ENCODE data around the gene DCUN1D1. TPM values are rescaled to one million over a fixed set of nuclear protein-coding genes. Genes with fewer than 3 reads are reported as not detected.

The DCUN1D1 gene
- total and polyA plus RNA-seq, 10 of the 15 experiments (the other 5 are each of a cell fraction or from before 2014, with no cell fraction given) = 19.8 to 47.4 (median 30.8) TPM

- ChIA-PET SMC1A (ENCODE audit: uncharacterized antibody, unreplicated experiment) (interaction anchor here (1.2 kb wide), 1 partner anchor 141 kb away, joined by 3 read pairs; no protein-coding TSS in a partner anchor), RAD21 (ENCODE audit: unreplicated experiment) (no interaction called here), POLR2A (no interaction called here), CTCF (interaction anchor here (0.6 kb wide), 1 partner anchor 22 kb away, joined by 3 read pairs; no protein-coding TSS in a partner anchor)
- Histone ChIP-seq H3K27me3 (replicated peaks in 1 of 2; ENCODE audit: control insufficient read depth in 2 of 2, insufficient read depth in 2 of 2, low read length in 1 of 2) (no peaks in the 10 kb centered on the region), H2AFZ (ENCODE audit: control insufficient read depth, low read depth, low read length) (no peak overlapping the region), H3K4me1 (ENCODE audit: control insufficient read depth, insufficient read depth, low read length) (no peaks in the 10 kb centered on the region; the same call in 1 of the 2 replicates), H3K27ac (ENCODE audit: control insufficient read depth, insufficient read depth) (no peak overlapping the region), H3K4me3 (no peak overlapping the region), H3K36me3 (ENCODE audit: control insufficient read depth in 2 of 2, insufficient read depth in 2 of 2, low read length in 1 of 2) (peaks cover 4 to 5% of the 10 kb centered on the region in 2 experiments; a peak in 3 of 4 replicates), H3K9ac (ENCODE audit: control insufficient read depth, insufficient read depth, low read length) (no peak overlapping the region), H3K9me3 (replicated peaks; ENCODE audit: control insufficient read depth, insufficient read depth, low read length) (no peaks in the 10 kb centered on the region), H3K79me2 (ENCODE audit: control insufficient read depth, insufficient read depth, low read length) (no peaks in the 10 kb centered on the region), H3K4me2 (ENCODE audit: control insufficient read depth, insufficient read depth) (no peak overlapping the region), H4K20me1 (ENCODE audit: control insufficient read depth, insufficient read depth) (no peaks in the 10 kb centered on the region)
- intact Hi-C loops (cut with micrococcal nuclease; ENCODE audit: unreplicated experiment) (no loop called here), in situ Hi-C loops (cut with MboI) (no loop called here)
- TF ChIP-seq IRF4 (IDR thresholded peaks at IDR 0.05; ENCODE audit: low read depth, low read length) = no peak
- TF ChIP-seq EGR1 (IDR thresholded peaks at IDR 0.05; ENCODE audit: borderline replicate concordance in 1 of 2, low read depth in 2 of 2, low read length in 2 of 2) = no peak
- no peak for TF ChIP-seq FOXK2 (IDR thresholded peaks at IDR 0.05)
- no peak for TF ChIP-seq LARP7 (IDR thresholded peaks at IDR 0.05)
- no peak for TF ChIP-seq TCF12 (IDR thresholded peaks at IDR 0.05; ENCODE audit: low read depth, low read length)
- no peak for TF ChIP-seq MTA2 (IDR thresholded peaks at IDR 0.05; ENCODE audit: low read depth)
- TF ChIP-seq HCFC1 (IDR thresholded peaks at IDR 0.05; ENCODE audit: low read length) = no peak
- no peak for TF ChIP-seq CHD4 (IDR thresholded peaks at IDR 0.05)
- TF ChIP-seq ETV6 (conservative IDR thresholded peaks at IDR 0.05 in 1 of 2, IDR thresholded peaks at IDR 0.05 in 1 of 2; ENCODE audit: borderline replicate concordance in 1 of 2, low read depth in 1 of 2) = no peak
- TF ChIP-seq PAX5 (IDR thresholded peaks at IDR 0.05; ENCODE audit: borderline replicate concordance, low read depth, low read length) = no peak
- TF ChIP-seq NRF1 (conservative IDR thresholded peaks at IDR 0.05; ENCODE audit: low read depth, low read length) = no peak
- no peak for TF ChIP-seq SMC3 (IDR thresholded peaks at IDR 0.05; ENCODE audit: borderline replicate concordance, low read length)
- TF ChIP-seq, protein P1, sequence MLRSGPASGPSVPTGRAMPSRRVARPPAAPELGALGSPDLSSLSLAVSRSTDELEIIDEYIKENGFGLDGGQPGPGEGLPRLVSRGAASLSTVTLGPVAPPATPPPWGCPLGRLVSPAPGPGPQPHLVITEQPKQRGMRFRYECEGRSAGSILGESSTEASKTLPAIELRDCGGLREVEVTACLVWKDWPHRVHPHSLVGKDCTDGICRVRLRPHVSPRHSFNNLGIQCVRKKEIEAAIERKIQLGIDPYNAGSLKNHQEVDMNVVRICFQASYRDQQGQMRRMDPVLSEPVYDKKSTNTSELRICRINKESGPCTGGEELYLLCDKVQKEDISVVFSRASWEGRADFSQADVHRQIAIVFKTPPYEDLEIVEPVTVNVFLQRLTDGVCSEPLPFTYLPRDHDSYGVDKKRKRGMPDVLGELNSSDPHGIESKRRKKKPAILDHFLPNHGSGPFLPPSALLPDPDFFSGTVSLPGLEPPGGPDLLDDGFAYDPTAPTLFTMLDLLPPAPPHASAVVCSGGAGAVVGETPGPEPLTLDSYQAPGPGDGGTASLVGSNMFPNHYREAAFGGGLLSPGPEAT (IDR thresholded peaks at IDR 0.05; ENCODE audit: low read depth) = no peak
- TF ChIP-seq, protein P2, sequence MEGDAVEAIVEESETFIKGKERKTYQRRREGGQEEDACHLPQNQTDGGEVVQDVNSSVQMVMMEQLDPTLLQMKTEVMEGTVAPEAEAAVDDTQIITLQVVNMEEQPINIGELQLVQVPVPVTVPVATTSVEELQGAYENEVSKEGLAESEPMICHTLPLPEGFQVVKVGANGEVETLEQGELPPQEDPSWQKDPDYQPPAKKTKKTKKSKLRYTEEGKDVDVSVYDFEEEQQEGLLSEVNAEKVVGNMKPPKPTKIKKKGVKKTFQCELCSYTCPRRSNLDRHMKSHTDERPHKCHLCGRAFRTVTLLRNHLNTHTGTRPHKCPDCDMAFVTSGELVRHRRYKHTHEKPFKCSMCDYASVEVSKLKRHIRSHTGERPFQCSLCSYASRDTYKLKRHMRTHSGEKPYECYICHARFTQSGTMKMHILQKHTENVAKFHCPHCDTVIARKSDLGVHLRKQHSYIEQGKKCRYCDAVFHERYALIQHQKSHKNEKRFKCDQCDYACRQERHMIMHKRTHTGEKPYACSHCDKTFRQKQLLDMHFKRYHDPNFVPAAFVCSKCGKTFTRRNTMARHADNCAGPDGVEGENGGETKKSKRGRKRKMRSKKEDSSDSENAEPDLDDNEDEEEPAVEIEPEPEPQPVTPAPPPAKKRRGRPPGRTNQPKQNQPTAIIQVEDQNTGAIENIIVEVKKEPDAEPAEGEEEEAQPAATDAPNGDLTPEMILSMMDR (IDR thresholded peaks at IDR 0.05 in 2 of 3, conservative IDR thresholded peaks at IDR 0.05 in 1 of 3; ENCODE audit: control insufficient read depth in 2 of 3, extremely low read depth in 1 of 3, insufficient read depth in 1 of 3, low read depth in 3 of 3, low read length in 3 of 3) = no peak
- no peak for TF ChIP-seq ATF3 (IDR thresholded peaks at IDR 0.05; ENCODE audit: borderline replicate concordance, extremely low read depth, low read depth, low read length)
- TF ChIP-seq, protein P3, sequence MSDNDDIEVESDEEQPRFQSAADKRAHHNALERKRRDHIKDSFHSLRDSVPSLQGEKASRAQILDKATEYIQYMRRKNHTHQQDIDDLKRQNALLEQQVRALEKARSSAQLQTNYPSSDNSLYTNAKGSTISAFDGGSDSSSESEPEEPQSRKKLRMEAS (IDR thresholded peaks at IDR 0.05; ENCODE audit: low read depth, low read length) = no peak
- no peak for TF ChIP-seq SREBF1 (IDR thresholded peaks at IDR 0.05; ENCODE audit: low read length)
- TF ChIP-seq RUNX3 (IDR thresholded peaks at IDR 0.05; ENCODE audit: low read length) = no peak
- TF ChIP-seq BACH1 (IDR thresholded peaks at IDR 0.05; ENCODE audit: borderline replicate concordance) = no peak
- WGBS (ENCODE audit: insufficient coverage, insufficient replicate concordance, low lambda C conversion rate, missing lambda C conversion rate) = 82% methylated on average over 4 of the region's 4 CpGs
- no peak for ATAC-seq
- no TSS peak for BruUV-seq (replicated peaks)
- DNase-seq (ENCODE audit: low read depth, low spot score) = no peak
- no peak for FAIRE-seq
These were observed 22.6 kb downstream of the DCUN1D1 start for GRCh38 chr3:182957676-182958266.
